CD14-positive monocyte (primary cell): Measurements from ENCODE around the gene HTRA2. TPM values are rescaled to one million over a fixed set of nuclear protein-coding genes. Genes with fewer than 3 reads are reported as not detected.

ENCODE experiments used
- DNase-seq, 3 donors: peaks; one replicate each; pipeline ENCODE4 v3.0.0-alpha.2; 2011 to 2022
- H2AFZ ChIP-seq: 2 replicates; pipeline ENCODE4 v1.6.0; 2012; ENCODE audit warnings: mild to moderate bottlenecking, low read depth, low read length, inconsistent platforms; ENCODE audit not compliant: insufficient read depth, poor library complexity, severe bottlenecking
- H3K27ac ChIP-seq, 2 donors: 1 replicate in 1 of 2; 2 replicates in 1 of 2; pipeline ENCODE4 v1.5.1; 2012 to 2013; ENCODE audit warnings: low read length in 2 of 2, control low read depth in 1 of 2, inconsistent platforms in 1 of 2, low read depth in 1 of 2, mild to moderate bottlenecking in 1 of 2
- H3K27me3 ChIP-seq, 2 donors: one replicate each; pipeline versions ENCODE4 v1.6.0 to v1.6.1; 2011 to 2013; ENCODE audit warnings: low read length in 2 of 2; ENCODE audit not compliant: control insufficient read depth in 2 of 2, insufficient read depth in 2 of 2
- H3K36me3 ChIP-seq, 2 donors: replicated peaks in 1 of 2; 1 replicate in 1 of 2; 2 replicates in 1 of 2; pipeline versions ENCODE4 v1.5.1 to v1.6.1; 2012 to 2013; ENCODE audit warnings: low read length in 2 of 2, control low read depth in 1 of 2, inconsistent platforms in 1 of 2, mild to moderate bottlenecking in 1 of 2; ENCODE audit not compliant: insufficient read depth in 2 of 2, control insufficient read depth in 1 of 2
- H3K4me1 ChIP-seq, 2 donors: 1 replicate in 1 of 2; 2 replicates in 1 of 2; pipeline versions ENCODE4 v1.5.1 to v1.6.1; 2012 to 2013; ENCODE audit warnings: low read length in 2 of 2, control low read depth in 1 of 2, inconsistent platforms in 1 of 2, mild to moderate bottlenecking in 1 of 2, moderate library complexity in 1 of 2; ENCODE audit not compliant: insufficient read depth in 2 of 2, control insufficient read depth in 1 of 2
- H3K4me2 ChIP-seq: replicated peaks from 2 replicates; pipeline ENCODE3; 2012; ENCODE audit warnings: low read length, moderate library complexity, mild to moderate bottlenecking; ENCODE audit not compliant: poor library complexity, severe bottlenecking; ENCODE audit errors: extremely low read depth
- H3K4me3 ChIP-seq, 3 experiments: fragments of 200-600 bp in 1 of 3; sonication (generic) in 1 of 3; replicated peaks in 1 of 3; 1 replicate in 2 of 3; 2 replicates in 1 of 3; pipeline ENCODE4 v1.5.1; 2011 to 2013; ENCODE audit warnings: low read length in 3 of 3, mild to moderate bottlenecking in 3 of 3, control low read depth in 2 of 3, low read depth in 2 of 3, inconsistent platforms in 1 of 3, moderate library complexity in 1 of 3
- H3K79me2 ChIP-seq: 2 replicates; pipeline ENCODE4 v1.6.0; 2012; ENCODE audit warnings: mild to moderate bottlenecking, control low read depth, inconsistent platforms, low read length, moderate library complexity; ENCODE audit not compliant: insufficient read depth
- H3K9ac ChIP-seq: 2 replicates; pipeline ENCODE4 v1.6.0; 2017; ENCODE audit warnings: low read length, mild to moderate bottlenecking; ENCODE audit not compliant: insufficient read depth, poor library complexity, severe bottlenecking
- H3K9me3 ChIP-seq, 2 donors: replicated peaks in 1 of 2; 1 replicate in 1 of 2; 2 replicates in 1 of 2; pipeline versions ENCODE4 v1.5.1 to v1.6.1; 2012 to 2013; ENCODE audit warnings: low read length in 2 of 2, control low read depth in 1 of 2; ENCODE audit not compliant: control insufficient read depth in 1 of 2, insufficient read depth in 1 of 2
- H4K20me1 ChIP-seq: 2 replicates; pipeline ENCODE4 v1.6.0; 2012; ENCODE audit warnings: mild to moderate bottlenecking, low read length, control low read depth, moderate library complexity; ENCODE audit not compliant: insufficient read depth
- H3K27ac Mint-ChIP-seq, 7 donors: one replicate each; pipeline ENCODE4 v1.8.0; 2020; ENCODE audit warnings: mild to moderate bottlenecking in 7 of 7, mixed read lengths in 7 of 7, moderate library complexity in 6 of 7, inconsistent platforms in 2 of 7
- H3K27me3 Mint-ChIP-seq, 3 donors: one replicate each; pipeline ENCODE4 v1.8.0; 2021 to 2022; ENCODE audit warnings: low read depth in 3 of 3, mild to moderate bottlenecking in 3 of 3, mixed read lengths in 3 of 3, moderate library complexity in 3 of 3, inconsistent platforms in 1 of 3
- H3K36me3 Mint-ChIP-seq, 2 donors: one replicate each; pipeline ENCODE4 v1.8.0; 2020; ENCODE audit warnings: mixed read lengths in 2 of 2, inconsistent platforms in 1 of 2, mild to moderate bottlenecking in 1 of 2
- H3K4me1 Mint-ChIP-seq: one replicate; pipeline ENCODE4 v1.8.0; 2020; ENCODE audit warnings: mild to moderate bottlenecking, mixed read lengths
- H3K4me3 Mint-ChIP-seq, 2 donors: one replicate each; pipeline ENCODE4 v1.8.0; 2020; ENCODE audit warnings: mild to moderate bottlenecking in 2 of 2, mixed read lengths in 2 of 2, moderate library complexity in 1 of 2
- H3K9me3 Mint-ChIP-seq, 7 donors: one replicate each; pipeline ENCODE4 v1.8.0; 2020 to 2022; ENCODE audit warnings: mixed read lengths in 7 of 7, mild to moderate bottlenecking in 6 of 7, moderate library complexity in 6 of 7, inconsistent platforms in 2 of 7
- CTCF ChIP-seq: fragments of 200-600 bp; IDR thresholded peaks from one replicate; pipeline ENCODE4 v1.8.0; 2022; ENCODE audit warnings: antibody characterized with exemption, mild to moderate bottlenecking
- WGBS: methylation state at CpG from one replicate; pipeline ENCODE4 v1.1.5; 2013; ENCODE audit warnings: missing lambda C conversion rate; ENCODE audit not compliant: insufficient coverage; 5-methylcytosine and 5-hydroxymethylcytosine counted together
- intact Hi-C, 2 donors: fragments of 100-400 bp; cut with micrococcal nuclease; formaldehyde crosslinking; loops; one replicate each; pipeline versions ENCODE4 v1.15.0 to v1.15.1; 2023
- polyA plus RNA-seq, 3 donors: library from polyadenylated mRNA; depleted of rRNA in 1 of 3; unstranded in 2 of 3; stranded (reverse) in 1 of 3; fragments of 300-500 nt in 2 of 3; fragments of >200 nt in 1 of 3; fragmentation: Illumina TruSeq in 2 of 3; gene quantifications; 1 replicate in 2 of 3; 2 replicates in 1 of 3; pipeline ENCODE4 v1.2.3, GENCODE V29; 2012 to 2021

HTRA2 gene
- polyA plus RNA-seq, 3 donors: 11.3 to 20.5 (median 15.0) TPM

- H3K36me3 ChIP-seq: peaks cover 9 to 16% of the 10 kb centered on the region in 2 donors
- no peak for TF ChIP-seq CTCF
- H3K4me3 ChIP-seq: peak overlapping the region in 1 of 3 experiments; percentile 12
- no peak overlapping the region for H3K4me2 ChIP-seq
- H3K27ac ChIP-seq: peak overlapping the region in 1 of 2 donors; percentile 52
- Mint-ChIP-seq H3K27ac (peak overlapping the region in 4 of 7 donors; percentile 53 to 88 (median 75)), H3K4me3 (peak overlapping the region; percentile 13 to 28), H3K36me3 (peaks cover 7% of the 10 kb centered on the region in 2 donors), H3K27me3 (peaks cover 0 to 2% (median 1%) of the 10 kb centered on the region in 3 donors), H3K9me3 (peaks cover 0 to 2% (median 0%) of the 10 kb centered on the region in 7 donors), H3K4me1 (peaks cover 54% of the 10 kb centered on the region)
- H3K9me3 ChIP-seq: no peaks in the 10 kb centered on the region
- peaks cover 11% of the 10 kb centered on the region for H4K20me1 ChIP-seq
- peaks cover 7% of the 10 kb centered on the region for H3K79me2 ChIP-seq
- intact Hi-C loops: no loop called here
- peak in 1 of 3 donors; percentile 34 for DNase-seq
- H3K27me3 ChIP-seq: no peaks in the 10 kb centered on the region
- WGBS: 93% methylated on average over 3 of the region's 7 CpGs
- H2AFZ ChIP-seq: peak overlapping the region; percentile 48
- H3K9ac ChIP-seq: no peak overlapping the region
- H3K4me1 ChIP-seq: peaks cover 33 to 41% of the 10 kb centered on the region in 2 donors
Measured at GRCh38 chr2:74562126-74562775, 32.5 kb downstream of the HTRA2 start.

GRCh38 chr2:74564222-74564621 is 34.5 kb downstream of the HTRA2 start:
- H3K9ac ChIP-seq: no peak overlapping the region
- no peak overlapping the region for H3K27ac ChIP-seq
- H3K4me1 ChIP-seq: peaks cover 52 to 59% of the 10 kb centered on the region in 2 donors
- H3K4me3 ChIP-seq: no peak overlapping the region
- Mint-ChIP-seq H3K9me3 (peaks cover 0 to 3% (median 0%) of the 10 kb centered on the region in 7 donors), H3K27me3 (peaks cover 0 to 2% (median 0%) of the 10 kb centered on the region in 3 donors), H3K4me1 (peaks cover 67% of the 10 kb centered on the region), H3K27ac (peak overlapping the region in 1 of 7 donors; percentile 21), H3K36me3 (peaks cover 0 to 4% of the 10 kb centered on the region in 2 donors), H3K4me3 (no peak overlapping the region)
- H3K36me3 ChIP-seq: no peaks in the 10 kb centered on the region
- peaks cover 4% of the 10 kb centered on the region for H4K20me1 ChIP-seq
- no peak overlapping the region for H2AFZ ChIP-seq
- no peak overlapping the region for H3K4me2 ChIP-seq
- TF ChIP-seq CTCF: no peak
- no peaks in the 10 kb centered on the region for H3K27me3 ChIP-seq
- intact Hi-C loops: no loop called here
- H3K79me2 ChIP-seq: no peaks in the 10 kb centered on the region
- no peak for DNase-seq
- whole genome bisulfite sequencing: 97% methylated on average over 3 of the region's 5 CpGs
- no peaks in the 10 kb centered on the region for H3K9me3 ChIP-seq
